Stimulated activated CD8-positive, alpha-beta memory T cell treated with anti-CD3 and anti-CD28 coated beads, Interleukin-7, amount 100 ng/mL, for 4 hours (primary cell): ENCODE measurements around the gene PLXNB2.
"Not testable (repeated sequence)": the region's sequence is repeated elsewhere in the genome, so short reads cannot be mapped to it uniquely, and the experiment has no call there.

Experiments used
- DNase-seq, 2 donors: peaks; one replicate each; pipeline ENCODE4 v3.0.0-alpha.2; 2020; ENCODE audit warnings: low read depth in 2 of 2

The PLXNB2 gene, protein sequence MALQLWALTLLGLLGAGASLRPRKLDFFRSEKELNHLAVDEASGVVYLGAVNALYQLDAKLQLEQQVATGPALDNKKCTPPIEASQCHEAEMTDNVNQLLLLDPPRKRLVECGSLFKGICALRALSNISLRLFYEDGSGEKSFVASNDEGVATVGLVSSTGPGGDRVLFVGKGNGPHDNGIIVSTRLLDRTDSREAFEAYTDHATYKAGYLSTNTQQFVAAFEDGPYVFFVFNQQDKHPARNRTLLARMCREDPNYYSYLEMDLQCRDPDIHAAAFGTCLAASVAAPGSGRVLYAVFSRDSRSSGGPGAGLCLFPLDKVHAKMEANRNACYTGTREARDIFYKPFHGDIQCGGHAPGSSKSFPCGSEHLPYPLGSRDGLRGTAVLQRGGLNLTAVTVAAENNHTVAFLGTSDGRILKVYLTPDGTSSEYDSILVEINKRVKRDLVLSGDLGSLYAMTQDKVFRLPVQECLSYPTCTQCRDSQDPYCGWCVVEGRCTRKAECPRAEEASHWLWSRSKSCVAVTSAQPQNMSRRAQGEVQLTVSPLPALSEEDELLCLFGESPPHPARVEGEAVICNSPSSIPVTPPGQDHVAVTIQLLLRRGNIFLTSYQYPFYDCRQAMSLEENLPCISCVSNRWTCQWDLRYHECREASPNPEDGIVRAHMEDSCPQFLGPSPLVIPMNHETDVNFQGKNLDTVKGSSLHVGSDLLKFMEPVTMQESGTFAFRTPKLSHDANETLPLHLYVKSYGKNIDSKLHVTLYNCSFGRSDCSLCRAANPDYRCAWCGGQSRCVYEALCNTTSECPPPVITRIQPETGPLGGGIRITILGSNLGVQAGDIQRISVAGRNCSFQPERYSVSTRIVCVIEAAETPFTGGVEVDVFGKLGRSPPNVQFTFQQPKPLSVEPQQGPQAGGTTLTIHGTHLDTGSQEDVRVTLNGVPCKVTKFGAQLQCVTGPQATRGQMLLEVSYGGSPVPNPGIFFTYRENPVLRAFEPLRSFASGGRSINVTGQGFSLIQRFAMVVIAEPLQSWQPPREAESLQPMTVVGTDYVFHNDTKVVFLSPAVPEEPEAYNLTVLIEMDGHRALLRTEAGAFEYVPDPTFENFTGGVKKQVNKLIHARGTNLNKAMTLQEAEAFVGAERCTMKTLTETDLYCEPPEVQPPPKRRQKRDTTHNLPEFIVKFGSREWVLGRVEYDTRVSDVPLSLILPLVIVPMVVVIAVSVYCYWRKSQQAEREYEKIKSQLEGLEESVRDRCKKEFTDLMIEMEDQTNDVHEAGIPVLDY (N-terminal part only)

DNA sequence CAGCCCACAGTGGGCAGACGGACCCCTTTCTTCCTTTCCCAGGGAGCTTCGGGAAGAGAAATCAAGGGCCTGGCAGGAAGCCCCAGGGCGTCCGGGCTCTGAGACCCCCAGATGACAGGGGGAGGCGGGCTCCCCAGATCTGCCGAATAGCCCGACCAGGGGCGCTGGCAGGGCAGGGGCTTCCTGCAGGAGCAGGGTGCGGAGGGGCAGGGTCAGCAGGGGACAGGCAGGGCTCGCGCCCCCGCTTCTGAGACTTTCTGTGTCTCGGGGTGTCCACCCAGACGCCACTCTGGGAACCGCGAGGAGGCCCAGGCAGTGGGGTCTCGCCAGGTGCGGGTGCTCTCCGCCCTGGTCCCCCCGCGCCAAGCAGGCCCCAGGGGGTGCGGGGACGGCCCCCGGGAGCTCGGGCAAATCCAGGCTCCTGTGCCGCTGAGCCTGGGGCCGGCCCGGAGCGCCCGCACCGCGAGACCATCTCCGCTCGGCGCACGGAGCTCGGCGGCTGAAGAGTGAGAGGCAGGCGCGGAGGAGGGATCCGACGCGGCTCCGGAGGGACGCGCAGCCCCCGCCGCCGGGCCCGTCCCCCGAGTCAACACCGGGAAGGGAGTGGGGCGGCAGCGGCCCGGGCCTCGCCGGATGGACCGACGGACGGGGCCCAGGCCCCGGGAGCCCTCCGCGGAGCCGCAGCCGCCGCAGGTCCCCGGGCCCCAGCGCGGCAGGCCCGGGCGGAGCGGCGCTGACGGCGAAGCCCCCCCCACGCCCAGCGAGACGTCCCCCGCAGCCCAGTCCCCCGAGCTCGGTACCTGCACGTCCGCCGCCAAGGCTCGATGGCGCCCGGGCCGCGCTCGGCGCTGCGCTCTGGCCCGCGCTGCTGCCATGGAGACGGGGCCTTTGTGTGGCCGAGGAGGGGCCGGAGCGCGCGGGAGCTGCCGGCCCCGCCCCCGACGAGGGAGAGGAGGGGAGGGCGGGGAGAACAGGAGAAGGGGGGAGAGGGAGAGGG lies at the start of gene PLXNB2:
PLXNB2 (minus strand) TSS at position 894 of the 997 bp plus-strand sequence. CDS start 17,062 bp downstream, outside the sequence.
- DNase-seq: peak in 1 of 2 donors; percentile 20

DNA sequence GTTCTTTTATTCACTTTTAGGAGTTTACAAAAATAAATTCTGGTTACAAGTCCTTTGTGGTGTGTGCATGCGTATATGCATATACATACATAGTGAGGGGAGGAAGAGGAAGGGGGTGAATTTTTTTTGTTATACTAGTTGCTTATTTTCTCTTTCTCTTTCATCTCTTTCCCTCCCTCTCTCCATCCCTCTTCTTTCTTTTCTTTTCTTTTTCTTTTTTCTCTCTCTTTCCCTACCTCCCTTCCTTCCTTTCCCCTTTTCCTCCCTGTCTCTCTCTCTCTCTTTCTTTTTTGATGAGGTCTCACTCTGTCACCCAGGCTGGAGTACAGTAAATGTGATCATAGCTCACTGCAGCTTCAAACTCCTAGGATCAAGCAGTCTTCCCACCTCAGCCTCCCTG lies 49.8 kb upstream of the PLXNB2 start:
- DNase-seq: no peak

DNA sequence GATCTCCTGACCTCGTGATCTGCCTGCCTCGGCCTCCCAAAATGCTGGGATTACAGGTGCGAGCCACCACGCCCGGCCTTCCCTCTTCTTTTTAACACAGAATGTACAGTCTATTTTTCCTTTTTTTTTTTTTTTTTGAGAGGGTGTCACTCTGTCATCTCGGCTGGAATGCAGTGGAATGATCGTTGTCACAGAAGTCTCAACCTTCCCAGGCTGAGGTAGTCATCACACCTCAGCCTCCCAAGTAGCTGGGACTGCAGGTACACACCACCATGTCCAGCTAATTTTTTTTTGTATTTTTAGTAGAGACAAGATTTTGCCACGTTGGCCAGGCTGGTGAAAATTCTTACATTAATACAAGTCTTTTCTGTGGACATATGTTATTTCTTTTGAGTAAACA lies 48.7 kb upstream of the PLXNB2 start:
- no peak for DNase-seq

DNA sequence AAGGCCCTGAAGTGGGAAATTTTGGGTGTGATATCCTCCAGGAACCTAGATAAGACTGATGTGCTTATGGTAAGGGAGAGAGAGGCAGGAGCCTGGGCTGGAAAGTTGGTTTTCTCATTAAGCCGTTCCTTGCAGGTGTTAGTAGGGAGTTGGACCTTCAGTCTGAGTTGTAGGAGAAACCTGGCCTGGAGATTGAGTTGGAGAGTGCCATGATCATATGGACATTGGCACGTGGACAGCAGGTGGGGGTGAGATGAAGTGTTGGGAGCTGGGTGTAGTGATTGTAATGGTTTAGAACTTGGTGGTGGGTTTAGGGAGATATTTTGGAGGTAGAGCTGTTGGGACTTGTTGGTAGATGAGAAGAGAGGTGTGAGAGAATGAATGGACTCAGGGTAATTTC lies 40.6 kb upstream of the PLXNB2 start:
- DNase-seq: no peak

DNA sequence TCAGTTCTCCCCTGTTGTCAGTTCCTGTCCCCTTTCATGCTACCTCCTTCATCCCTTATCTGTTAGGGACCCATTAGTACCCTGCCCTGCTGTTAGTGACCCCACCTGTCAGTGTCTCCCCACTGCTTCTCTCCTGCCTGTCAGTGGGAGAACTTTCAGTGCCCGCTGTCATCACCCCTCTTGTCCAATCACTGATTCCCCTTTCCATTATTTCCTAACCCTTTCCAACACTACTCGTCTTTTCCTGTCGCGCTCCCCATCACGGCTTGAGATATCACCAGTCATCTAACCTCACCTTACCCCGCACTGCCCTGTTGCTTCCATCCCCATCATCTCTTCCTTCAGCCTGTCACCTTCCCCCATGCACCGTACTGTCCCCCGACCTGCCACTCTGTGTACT lies 39.7 kb upstream of the PLXNB2 start:
- DNase-seq: no peak

DNA sequence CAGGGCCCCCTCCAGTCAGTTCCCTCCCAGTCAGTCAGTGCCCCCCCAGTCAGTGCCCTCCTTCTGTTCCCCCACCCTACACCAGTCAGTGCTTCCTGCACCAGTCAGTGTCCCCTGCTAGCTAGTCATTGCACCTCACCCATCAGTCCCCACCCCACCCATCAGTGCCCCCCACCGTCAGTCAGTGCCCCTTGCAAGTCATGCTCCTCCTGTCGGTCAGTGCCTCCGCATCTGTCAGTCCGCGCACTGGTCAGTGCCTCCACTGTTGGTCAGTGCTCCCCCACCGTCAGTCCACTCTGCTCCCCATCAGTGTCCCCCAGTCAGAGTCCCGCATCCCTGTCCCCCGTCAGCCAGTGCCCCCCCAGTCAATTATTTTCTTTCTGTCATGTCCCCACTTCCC lies 39.0 kb upstream of the PLXNB2 start:
- DNase-seq: no peak

DNA sequence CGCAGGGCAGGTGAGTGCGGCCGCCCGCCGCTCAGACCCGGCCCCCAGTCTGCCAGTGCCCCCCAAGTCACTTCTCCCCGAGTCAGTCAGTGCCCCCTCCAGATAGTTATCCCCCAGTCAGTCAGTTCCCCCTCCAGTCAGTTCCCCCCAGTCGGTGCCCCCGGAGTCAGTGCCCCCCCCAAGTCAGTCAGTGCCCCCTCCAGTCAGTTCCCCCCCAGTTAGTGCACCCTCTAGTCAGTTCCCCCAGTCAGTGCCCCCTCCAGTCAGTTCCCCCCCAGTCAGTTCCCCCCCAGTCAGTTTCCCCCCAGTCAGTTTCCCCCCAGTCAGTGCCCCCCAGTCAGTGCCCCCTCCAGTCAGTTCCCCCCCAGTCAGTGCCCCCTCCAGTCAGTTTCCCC lies 36.1 kb upstream of the PLXNB2 start:
- no peak for DNase-seq

DNA sequence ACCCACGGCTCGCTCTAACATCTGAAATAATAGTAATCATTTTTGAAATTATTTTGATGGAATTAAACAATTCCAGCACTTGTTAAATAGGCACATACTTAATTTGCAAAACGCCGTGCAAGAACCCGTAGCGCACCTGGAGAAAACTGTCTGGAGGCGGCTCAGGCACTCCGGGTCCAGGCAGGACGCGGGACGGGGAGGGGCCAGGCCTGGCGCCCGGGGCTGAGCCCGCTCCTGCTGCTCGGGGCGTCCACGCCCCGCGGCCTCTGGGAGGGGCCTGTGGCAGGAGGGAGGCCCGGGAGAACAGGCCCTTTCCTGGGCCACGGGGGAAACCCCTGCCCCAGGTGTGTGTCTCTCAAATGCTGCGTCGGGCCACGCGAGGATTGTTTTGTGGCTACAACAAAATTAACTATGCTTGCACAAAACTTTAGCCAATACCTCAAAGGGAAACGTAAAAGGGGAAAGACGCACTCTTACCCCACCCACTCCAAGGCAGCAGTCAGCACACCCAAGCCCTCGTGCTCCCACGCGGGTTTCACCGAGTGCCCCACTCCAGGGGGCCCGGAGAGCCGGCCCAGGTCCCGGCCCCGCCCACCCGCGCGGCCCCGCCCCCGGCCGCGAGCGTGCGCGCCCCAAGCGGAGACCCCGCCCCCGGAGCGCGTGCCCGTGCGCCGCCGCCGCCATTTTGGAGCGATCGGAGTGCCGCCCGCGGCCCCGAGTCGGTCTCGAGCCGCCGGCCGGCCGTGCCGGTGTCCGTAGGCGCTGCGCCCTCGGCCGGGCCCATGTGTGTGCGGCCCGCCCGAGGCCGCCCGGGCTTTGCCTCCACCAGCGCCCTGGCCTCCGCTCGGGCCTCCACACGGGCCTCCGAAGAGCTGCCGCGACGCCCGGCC lies 35.5 kb upstream of the PLXNB2 start, which contains the start of gene PPP6R2:
PPP6R2 (plus strand) TSS at position 677 of the 890 bp plus-strand sequence. CDS start 50,582 bp downstream, outside the sequence.
- peak; percentile 77 to 87 for DNase-seq

DNA sequence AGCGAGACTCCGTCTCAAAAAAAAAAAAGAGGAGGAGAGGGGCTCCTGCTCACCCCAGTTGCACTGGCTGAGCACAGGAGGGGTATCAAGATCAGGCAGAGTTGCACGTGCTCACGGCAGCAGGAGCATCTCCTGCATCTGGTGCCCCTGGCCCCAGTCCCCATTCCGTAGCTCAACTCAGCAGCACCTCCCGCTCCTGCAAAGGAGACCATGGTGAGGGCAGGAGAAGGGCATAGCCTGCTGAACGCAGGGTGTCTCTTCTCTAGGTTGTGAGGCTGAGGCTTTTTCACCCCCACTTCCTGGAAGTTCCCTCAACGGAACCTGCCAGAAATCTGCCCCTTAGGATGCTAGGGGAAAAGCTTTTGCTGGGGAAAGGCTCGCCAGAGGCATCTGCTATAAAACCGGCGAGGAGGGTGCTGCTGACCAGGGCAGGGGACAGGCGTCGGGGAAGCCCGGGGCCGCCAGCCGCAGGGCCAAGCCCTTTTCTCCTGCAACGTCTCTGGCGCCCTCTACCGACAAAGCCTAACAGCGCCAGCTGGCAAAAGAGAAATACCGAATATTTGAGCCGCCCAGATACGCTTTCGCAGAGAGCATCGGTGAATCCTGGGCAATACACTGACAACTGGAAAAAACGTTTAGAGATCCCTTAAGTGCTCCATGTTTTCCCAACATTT lies 34.7 kb upstream of the PLXNB2 start:
- peak; percentile 76 to 77 for DNase-seq

DNA sequence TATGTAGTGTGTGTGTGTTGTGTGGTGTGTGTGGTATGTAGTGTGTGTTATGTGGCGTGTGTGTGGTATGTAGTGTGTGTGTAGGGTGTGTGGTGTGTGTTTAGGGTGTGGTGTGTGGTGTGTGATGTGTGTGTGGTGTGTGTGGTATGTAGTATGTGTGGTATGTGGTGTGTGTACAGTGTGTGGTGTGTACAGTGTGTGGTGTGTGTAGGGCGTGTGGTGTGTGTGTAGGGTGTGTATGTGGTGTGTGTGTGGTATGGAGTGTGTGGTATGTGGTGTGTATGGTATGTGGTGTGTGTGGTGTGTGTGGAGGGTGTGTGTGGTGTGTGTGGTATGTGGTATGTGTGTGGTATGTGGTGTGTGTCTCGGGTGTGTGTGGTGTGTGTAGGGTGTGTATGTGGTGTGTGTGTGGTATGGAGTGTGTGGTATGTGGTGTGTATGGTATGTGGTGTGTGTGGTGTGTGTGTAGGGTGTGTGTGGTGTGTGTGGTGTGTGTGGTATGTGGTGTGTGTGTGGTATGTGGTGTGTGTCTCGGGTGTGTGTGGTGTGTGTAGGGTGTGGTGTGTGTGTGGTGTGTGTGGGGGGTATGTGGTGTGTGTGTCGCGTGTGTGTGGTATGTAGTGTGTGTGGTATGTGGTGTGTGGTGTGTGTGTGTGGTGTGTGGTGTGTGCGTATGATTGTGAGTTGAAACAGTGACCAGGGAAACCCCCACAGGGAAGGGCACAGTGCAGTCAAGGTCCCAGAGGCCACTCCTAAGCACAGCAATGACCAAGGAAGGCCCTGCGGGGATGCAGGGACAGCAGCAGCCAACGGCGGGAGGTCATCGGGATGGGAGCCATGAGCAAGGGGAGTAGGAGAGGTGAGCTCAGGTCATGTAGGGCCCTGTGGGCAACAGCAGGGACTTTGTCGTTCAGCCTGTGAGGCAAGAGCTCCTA lies 32.8 kb upstream of the PLXNB2 start:
- DNase-seq: no peak

DNA sequence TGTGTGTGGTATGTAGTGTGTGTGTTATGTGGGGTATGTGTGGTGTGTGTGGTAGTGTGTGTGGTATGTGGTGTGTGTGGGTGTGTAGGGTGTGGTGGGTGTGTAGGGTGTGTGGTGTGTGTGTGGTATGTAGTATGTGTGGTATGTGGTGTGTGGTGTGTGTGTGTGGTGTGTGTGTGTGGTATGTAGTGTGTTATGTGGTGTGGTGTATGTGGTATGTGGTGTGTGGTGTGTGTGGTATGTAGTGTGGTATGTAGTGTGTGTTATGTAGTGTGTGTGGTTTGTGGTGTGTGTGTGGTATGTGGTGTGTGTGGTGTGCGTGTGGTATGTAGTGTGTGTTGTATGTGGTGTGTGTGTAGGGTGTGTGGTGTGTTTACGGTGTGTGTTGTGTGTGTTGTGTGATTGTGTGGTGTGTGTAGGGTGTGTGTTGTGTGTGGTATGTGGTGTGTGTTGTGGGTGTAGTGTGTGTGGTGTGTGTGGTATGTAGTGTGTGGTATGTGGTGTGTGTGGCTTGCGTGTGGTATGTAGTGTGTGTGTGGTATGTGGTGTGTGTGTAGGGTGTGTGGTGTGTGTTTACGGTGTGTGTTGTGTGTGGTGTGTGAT lies 31.5 kb upstream of the PLXNB2 start:
- no peak for DNase-seq

DNA sequence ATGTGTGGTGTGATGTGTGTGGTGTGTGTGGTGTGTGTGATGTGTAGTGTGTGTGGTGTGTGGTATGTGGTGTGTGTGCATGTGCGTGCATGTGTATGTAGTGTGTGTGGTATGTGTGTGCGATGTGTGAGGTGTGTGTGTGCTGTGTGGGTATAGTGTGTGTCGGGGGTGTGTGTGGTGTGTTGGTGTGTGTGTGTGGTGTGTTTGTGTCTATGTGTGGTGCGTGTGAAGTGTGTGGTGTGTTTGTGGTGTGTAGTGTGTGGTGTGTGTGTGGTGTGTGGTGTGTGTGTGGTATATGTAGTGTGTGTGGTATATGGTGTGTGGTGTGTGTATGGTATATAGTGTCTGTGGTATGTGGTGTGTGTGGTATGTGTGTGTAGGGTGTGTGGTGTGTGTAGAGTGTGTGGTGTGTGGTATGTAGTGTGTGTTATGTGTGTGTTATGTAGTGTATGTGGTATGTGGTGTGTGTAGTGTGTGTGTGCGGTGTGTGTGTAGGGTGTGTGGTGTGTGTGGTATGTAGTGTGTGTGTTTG lies 30.7 kb upstream of the PLXNB2 start:
- DNase-seq: no peak

DNA sequence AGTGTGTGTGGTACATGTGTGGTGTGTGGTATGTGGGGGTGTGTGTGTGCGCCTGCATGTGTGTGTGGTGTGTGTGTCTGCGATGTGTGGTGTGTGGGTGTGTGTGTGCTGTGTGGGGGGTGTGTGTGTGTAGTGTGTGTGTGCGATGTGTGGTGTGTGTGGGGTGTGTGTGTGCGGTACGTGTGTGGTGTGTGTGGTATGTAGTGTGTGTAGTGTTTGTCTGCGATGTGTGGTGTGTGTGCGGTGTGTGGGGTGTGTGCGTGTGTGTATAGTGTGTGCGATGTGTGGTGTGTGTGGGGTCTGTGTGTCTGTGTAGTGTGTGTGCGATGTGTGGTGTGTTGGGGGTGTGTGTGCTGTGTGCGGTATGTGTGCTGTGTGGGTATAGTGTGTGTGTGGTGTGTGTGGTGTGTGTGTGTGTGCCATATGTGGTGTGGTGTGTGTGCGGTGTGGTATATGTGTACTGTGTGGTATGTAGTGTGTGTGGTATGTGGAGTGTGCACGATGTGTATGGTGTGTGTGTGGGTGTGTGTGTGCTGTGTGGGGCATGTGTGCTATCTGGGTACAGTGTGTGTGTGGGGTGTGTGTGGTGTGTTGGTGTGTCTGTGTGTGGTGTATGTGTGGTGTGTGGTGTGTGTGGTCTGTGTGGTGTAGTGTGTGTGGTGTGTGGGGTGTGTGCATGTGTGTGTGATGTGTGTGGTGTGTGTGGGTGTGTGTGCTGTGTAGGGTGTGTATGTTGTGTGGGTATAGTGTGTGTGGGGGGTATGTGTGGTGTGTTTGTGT lies 30.0 kb upstream of the PLXNB2 start:
- DNase-seq: no peak

DNA sequence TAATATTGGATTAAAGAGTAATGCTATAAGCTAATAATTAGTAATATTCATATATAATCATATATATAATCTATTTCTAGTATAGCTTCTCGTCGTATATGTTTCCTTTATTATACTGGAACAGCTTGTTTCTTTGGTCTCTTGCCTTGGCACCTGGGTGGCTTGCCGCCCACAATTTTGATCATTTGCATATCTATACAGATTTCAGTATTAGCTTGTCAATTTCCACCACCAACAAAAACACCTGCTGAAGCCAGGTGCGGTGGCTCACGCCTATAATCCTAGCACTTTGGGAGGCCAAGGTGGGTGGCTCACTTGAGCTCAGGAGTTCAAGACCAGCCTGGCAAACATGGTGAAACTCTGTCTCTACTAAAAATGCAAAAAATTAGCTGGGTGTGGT lies 27.0 kb upstream of the PLXNB2 start:
- DNase-seq: not testable (repeated sequence)

DNA sequence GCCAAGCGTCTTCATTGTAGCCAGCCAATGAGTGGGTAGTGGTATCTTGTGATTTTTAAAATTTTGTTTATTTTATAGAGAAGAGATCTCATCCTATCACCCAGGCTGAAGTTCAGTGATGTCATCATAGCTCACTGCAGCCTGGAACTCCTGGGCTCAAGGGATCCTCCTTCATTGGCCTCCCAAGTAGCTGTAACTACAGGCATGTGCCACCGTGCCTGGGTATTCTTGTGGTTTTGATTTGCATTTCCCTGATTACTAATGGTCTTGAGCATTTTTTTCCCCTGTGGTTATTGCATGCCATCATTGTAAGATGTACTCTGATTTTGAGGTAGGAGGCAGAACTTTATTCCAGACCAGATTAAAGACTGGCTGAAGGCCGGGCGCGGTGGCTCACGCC lies 21.8 kb upstream of the PLXNB2 start:
- no peak for DNase-seq

DNA sequence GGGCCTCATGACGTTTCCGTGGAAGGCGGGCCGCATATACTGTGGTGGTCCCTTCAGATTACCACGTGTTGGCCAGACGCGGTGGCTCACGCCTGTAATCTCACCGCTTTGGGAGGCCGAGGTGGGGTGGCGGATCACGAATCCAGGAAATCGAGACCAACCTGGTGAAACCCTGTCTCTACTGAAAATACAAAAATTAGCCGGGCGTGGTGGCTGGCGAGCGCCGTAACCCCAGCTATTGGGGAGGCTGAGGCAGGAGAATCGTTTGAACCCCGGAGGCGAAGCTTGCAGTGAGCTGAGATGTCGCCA lies 20.2 kb upstream of the PLXNB2 start:
- DNase-seq: no peak
